ENCODE data around the gene TMEM269. TPM values are rescaled to one million over a fixed set of nuclear protein-coding genes. Genes with fewer than 3 reads are reported as not detected.

Gene TMEM269
- total and polyA plus RNA-seq, 9 of the 15 experiments (the other 6 are each of a cell fraction or from before 2014, with no cell fraction given), result 0.09 to 0.49 (median 0.21) TPM

DNA sequence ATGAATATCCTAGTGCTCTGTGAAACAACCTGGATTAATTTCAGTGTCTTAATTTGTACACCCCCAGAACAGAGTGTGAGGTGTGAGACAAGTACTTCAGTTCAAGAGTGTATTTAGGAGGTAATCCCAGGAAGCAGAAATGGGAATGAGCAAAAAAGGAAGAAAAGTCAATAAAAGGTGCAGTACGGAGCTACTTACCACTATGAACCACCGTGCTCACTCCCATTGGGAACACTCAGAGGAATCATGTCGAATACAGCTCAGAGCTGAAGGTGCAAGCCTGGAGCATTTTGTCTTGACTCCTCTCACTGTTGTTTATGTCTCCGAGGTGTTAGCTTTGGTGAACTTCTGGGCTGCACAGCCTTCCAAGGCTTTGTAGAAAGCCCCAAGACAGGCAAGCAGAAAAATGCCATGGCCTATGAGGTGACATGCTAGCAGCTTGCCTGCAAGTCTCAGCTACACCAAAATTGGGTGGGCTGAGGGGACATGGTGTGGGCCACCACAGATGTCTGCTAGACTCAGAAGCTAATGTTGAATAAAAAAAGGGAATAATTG lies 39.8 kb downstream of the TMEM269 start (continued):
- TF ChIP-seq, protein P1, sequence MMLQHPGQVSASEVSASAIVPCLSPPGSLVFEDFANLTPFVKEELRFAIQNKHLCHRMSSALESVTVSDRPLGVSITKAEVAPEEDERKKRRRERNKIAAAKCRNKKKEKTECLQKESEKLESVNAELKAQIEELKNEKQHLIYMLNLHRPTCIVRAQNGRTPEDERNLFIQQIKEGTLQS (IDR thresholded peaks at IDR 0.05), result no peak
- TF ChIP-seq, protein P1 (CRISPR knock-in tag; conservative IDR thresholded peaks at IDR 0.05), result peak; percentile 24
- TF ChIP-seq, protein P2, sequence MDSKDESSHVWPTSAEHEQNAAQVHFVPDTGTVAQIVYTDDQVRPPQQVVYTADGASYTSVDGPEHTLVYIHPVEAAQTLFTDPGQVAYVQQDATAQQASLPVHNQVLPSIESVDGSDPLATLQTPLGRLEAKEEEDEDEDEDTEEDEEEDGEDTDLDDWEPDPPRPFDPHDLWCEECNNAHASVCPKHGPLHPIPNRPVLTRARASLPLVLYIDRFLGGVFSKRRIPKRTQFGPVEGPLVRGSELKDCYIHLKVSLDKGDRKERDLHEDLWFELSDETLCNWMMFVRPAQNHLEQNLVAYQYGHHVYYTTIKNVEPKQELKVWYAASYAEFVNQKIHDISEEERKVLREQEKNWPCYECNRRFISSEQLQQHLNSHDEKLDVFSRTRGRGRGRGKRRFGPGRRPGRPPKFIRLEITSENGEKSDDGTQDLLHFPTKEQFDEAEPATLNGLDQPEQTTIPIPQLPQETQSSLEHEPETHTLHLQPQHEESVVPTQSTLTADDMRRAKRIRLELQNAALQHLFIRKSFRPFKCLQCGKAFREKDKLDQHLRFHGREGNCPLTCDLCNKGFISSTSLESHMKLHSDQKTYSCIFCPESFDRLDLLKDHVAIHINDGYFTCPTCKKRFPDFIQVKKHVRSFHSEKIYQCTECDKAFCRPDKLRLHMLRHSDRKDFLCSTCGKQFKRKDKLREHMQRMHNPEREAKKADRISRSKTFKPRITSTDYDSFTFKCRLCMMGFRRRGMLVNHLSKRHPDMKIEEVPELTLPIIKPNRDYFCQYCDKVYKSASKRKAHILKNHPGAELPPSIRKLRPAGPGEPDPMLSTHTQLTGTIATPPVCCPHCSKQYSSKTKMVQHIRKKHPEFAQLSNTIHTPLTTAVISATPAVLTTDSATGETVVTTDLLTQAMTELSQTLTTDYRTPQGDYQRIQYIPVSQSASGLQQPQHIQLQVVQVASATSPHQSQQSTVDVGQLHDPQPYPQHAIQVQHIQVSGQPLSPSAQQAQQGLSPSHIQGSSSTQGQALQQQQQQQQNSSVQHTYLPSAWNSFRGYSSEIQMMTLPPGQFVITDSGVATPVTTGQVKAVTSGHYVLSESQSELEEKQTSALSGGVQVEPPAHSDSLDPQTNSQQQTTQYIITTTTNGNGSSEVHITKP (IDR thresholded peaks at IDR 0.05; ENCODE audit: partially characterized antibody), result peak; percentile 78
